C4-2B (cell line): ENCODE measurements around the gene CACNB4.

Experiments
- H3K27ac ChIP-seq: fragments of 450-650 bp; 2 replicates; pipeline ENCODE4 v1.5.1; 2017
- ZFX ChIP-seq: fragments of 450-650 bp; IDR thresholded peaks from 2 replicates; pipeline ENCODE4 v1.6.1; 2017
- TF ChIP-seq, protein P1 (sequence below): fragments of 450-650 bp; conservative IDR thresholded peaks from 2 replicates; pipeline ENCODE4 v1.5.1; 2017; ENCODE audit warnings: mild to moderate bottlenecking

CACNB4 gene

DNA sequence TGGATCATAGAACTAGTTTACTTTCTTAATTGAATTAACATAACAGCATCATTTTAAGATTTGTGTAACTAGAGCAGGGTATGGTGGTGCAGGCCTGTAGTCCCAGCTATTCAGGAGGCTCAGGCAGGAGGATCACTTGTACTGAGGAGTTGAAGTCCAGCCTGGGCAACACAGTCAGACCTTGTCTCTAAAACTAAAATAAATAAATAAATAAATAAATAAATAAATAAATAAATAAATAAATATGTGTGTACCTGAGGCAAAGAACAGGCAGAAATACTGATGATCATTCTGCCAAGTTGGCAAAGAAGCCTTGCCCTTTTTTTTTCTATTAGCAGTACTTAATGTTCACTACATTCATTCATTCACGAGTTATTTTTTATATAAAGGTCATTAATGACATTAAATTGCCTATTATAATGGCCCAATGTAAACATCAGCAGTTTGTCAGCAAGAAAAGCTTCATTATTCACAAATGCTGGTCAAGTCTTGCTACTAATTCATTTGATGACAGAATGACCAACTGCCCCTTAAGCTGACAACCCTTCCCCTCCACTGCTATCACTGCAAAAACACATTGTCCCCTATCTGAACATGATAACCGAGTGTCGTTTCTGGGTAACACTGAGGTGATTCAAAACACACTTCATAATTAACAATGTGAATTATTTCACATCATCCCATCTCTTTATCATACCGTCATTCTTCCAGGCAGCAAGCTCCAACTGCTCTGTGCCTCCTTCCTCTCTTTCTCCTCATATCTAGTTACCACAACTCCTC, 309.6 kb downstream of the CACNB4 start:
- H3K27ac ChIP-seq: no peak overlapping the region
- TF ChIP-seq, protein P1, sequence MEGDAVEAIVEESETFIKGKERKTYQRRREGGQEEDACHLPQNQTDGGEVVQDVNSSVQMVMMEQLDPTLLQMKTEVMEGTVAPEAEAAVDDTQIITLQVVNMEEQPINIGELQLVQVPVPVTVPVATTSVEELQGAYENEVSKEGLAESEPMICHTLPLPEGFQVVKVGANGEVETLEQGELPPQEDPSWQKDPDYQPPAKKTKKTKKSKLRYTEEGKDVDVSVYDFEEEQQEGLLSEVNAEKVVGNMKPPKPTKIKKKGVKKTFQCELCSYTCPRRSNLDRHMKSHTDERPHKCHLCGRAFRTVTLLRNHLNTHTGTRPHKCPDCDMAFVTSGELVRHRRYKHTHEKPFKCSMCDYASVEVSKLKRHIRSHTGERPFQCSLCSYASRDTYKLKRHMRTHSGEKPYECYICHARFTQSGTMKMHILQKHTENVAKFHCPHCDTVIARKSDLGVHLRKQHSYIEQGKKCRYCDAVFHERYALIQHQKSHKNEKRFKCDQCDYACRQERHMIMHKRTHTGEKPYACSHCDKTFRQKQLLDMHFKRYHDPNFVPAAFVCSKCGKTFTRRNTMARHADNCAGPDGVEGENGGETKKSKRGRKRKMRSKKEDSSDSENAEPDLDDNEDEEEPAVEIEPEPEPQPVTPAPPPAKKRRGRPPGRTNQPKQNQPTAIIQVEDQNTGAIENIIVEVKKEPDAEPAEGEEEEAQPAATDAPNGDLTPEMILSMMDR: no peak
- TF ChIP-seq ZFX: no peak

DNA sequence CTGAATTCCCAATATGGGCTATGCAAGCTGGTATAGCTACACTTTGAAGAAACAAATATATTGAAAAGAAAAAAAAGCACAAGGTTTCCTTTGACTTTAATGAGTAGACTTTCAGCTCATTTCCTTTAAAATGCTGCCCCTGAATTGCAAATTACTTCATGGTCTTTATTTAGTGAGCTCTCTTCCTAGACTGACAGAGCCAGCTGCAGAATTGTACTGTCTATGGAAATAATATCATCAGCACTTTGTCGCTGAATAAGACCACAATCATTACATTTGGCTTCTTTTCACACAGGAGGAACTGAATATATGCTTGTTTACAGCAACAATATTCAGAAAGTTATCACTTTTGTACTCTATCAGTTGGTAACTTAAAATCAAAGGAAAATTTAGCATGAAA, 312.4 kb downstream of the CACNB4 start:
- H3K27ac ChIP-seq: no peak overlapping the region
- TF ChIP-seq, protein P1: no peak
- no peak for TF ChIP-seq ZFX

DNA sequence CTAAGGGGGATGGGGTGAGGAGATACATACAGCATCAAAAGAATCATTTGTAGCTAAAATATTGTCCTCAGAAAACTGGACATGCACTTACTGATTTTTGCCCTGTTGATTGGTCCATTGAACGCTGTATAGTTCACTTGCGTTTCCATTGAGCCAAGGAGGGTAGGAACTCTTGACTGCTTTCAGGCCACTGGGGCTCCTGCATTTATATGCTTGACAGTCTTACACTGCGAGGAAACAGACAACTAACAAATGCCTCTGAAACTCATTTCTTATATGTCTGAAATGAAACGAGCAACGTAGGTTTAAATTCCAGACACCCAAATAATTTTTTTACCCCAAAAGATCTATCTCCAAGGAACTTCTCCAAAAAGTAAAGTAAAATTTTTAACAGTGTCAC, 312.8 kb downstream of the CACNB4 start:
- TF ChIP-seq ZFX: no peak
- TF ChIP-seq, protein P1: no peak
- no peak overlapping the region for H3K27ac ChIP-seq

DNA sequence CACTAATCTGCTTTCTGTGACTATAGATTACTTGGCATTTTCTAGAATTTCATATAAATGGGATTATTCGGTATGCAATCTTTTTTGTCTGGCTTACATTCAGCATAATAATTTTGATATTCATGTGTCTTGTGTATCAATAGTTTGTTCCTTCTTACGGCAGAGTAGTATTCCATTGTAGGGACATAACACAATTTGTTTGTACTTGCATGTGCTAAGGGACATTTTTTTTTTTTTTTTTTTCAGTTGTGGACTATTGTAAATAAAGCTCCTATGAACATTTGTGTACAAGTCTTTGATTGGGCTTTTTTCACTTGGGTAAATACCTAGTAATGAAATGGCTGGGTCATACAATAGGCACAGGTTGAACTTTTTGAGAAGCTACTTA, 315.7 kb downstream of the CACNB4 start:
- no peak overlapping the region for H3K27ac ChIP-seq
- TF ChIP-seq, protein P1: no peak
- no peak for TF ChIP-seq ZFX
